K562 (cell line): ENCODE results near the gene TRIM33. TPM values are rescaled to one million over a fixed set of nuclear protein-coding genes. Genes with fewer than 3 reads are reported as not detected.
A peak's percentile ranks its signal among the peaks of the same experiment; 100 is the strongest.

Source experiments
- ATAC-seq: fragments of 200-7000 bp; cut with Tn5 transposase; 3 replicates; pipeline ENCODE4 v1.9.1; 2020; ENCODE audit warnings: moderate library complexity
- BruUV-seq: library from RNA; stranded (reverse); fragments of 400-500 nt; replicated peaks from 2 replicates; lab custom pipeline; 2021; lab: Mats Ljungman, UMichigan
- CTCF ChIA-PET: fragments of 300-600 bp; formaldehyde crosslinking; extraction: SDS; loops from one replicate; lab custom pipeline; 2021; ENCODE audit warnings: low intra/inter-chr PET ratio; lab: Yijun Ruan, JAX
- POLR2A ChIA-PET: fragments of 300-600, 350-650 bp; sonication (Branson Sonifier 250); formaldehyde crosslinking; extraction: SDS; loops from one replicate; lab custom pipeline; 2021; ENCODE audit warnings: antibody characterized with exemption, inconsistent platforms; lab: Yijun Ruan, JAX
- DNase-seq, 4 experiments: peaks; one replicate each; pipeline versions ENCODE4 v3.0.0 to v3.0.0-alpha.2; 2011 to 2018; ENCODE audit warnings: low spot score in 3 of 4, mixed read lengths in 3 of 4; ENCODE audit errors: extremely low read depth in 1 of 4
- FAIRE-seq: peaks from 2 replicates; lab custom pipeline; 2011; peaks lifted over from hg19 to GRCh38; lab: Jason Lieb, UNC
- H2AFZ ChIP-seq: 2 replicates; pipeline ENCODE4 v1.6.0; 2011; ENCODE audit warnings: low read depth, low read length, control low read depth, inconsistent platforms
- H3K27ac ChIP-seq: fragments of 200-600 bp; 3 replicates; pipeline ENCODE4 v1.8.0; 2011; ENCODE audit warnings: low read depth, mild to moderate bottlenecking, control low read depth, inconsistent platforms, low read length, moderate library complexity, mixed read lengths; ENCODE audit errors: extremely low read depth
- H3K27me3 ChIP-seq, 2 experiments: fragments of 300-600 bp in 1 of 2; 2 replicates in 1 of 2; 3 replicates in 1 of 2; pipeline versions ENCODE4 v1.6.0 to v1.8.0; 2011; ENCODE audit warnings: inconsistent platforms in 2 of 2, low read length in 2 of 2, mild to moderate bottlenecking in 1 of 2, mixed read lengths in 1 of 2, moderate library complexity in 1 of 2; ENCODE audit not compliant: control insufficient read depth in 2 of 2, insufficient read depth in 2 of 2
- H3K36me3 ChIP-seq: fragments of 300-600 bp; 3 replicates; pipeline ENCODE4 v1.8.0; 2011; ENCODE audit warnings: mild to moderate bottlenecking, low read length, inconsistent platforms; ENCODE audit not compliant: control insufficient read depth, insufficient read depth
- H3K4me1 ChIP-seq, 2 experiments: fragments of 200-600 bp in 1 of 2; replicated peaks in 1 of 2; 2 replicates in 1 of 2; 3 replicates in 1 of 2; pipeline versions ENCODE4 v1.5.1 to v1.8.0; 2011; ENCODE audit warnings: inconsistent platforms in 2 of 2, low read length in 2 of 2, mild to moderate bottlenecking in 1 of 2, mixed read lengths in 1 of 2, moderate library complexity in 1 of 2; ENCODE audit not compliant: control insufficient read depth in 2 of 2, insufficient read depth in 2 of 2
- H3K4me2 ChIP-seq: 2 replicates; pipeline ENCODE4 v1.6.1; 2011; ENCODE audit warnings: low read length, control low read depth, inconsistent platforms, mixed read lengths; ENCODE audit not compliant: insufficient read depth
- H3K4me3 ChIP-seq: fragments of 200-600 bp; sonication (generic), shearing (Covaris generic); 2 replicates; pipeline ENCODE4 v1.5.1; 2016; ENCODE audit warnings: control low read depth, inconsistent platforms
- H3K79me2 ChIP-seq: fragments of 200-600 bp; 3 replicates; pipeline ENCODE4 v1.8.0; 2011; ENCODE audit warnings: low read length, inconsistent platforms; ENCODE audit not compliant: control insufficient read depth, insufficient read depth
- H3K9ac ChIP-seq, 2 experiments: 2 replicates each; pipeline versions ENCODE4 v1.6.0 to v1.6.1; 2011; ENCODE audit warnings: low read depth in 2 of 2, low read length in 2 of 2, control low read depth in 1 of 2, inconsistent platforms in 1 of 2, mild to moderate bottlenecking in 1 of 2, mixed read lengths in 1 of 2; ENCODE audit not compliant: insufficient read depth in 1 of 2
- H3K9me1 ChIP-seq: one replicate; pipeline ENCODE4 v1.6.0; 2011; ENCODE audit warnings: inconsistent platforms, mild to moderate bottlenecking, low read length, moderate library complexity; ENCODE audit not compliant: control insufficient read depth, insufficient read depth
- H3K9me3 ChIP-seq: replicated peaks from 2 replicates; pipeline ENCODE4 v1.5.1; 2011; ENCODE audit warnings: low read depth, low read length, inconsistent platforms; ENCODE audit not compliant: control insufficient read depth, insufficient read depth
- H4K20me1 ChIP-seq: replicated peaks from 2 replicates; pipeline ENCODE4 v1.6.1; 2011; ENCODE audit warnings: low read length, inconsistent platforms, mixed read lengths; ENCODE audit not compliant: control insufficient read depth, insufficient read depth
- ADNP ChIP-seq: fragments of 200-800 bp; sonication (Bioruptor generic); IDR thresholded peaks from 2 replicates; pipeline ENCODE4 v1.6.1; 2016; ENCODE audit warnings: missing genetic modification characterization, missing compliant biosample characterization
- CCAR2 ChIP-seq: fragments of 200-400 bp; formaldehyde crosslinking; IDR thresholded peaks from 2 replicates; pipeline ENCODE4 v1.6.1; 2017; ENCODE audit warnings: mild to moderate bottlenecking, low read depth, low read length
- GABPB1 ChIP-seq: sonication (generic); formaldehyde crosslinking; IDR thresholded peaks from 2 replicates; pipeline ENCODE4 v1.8.0; 2022; ENCODE audit warnings: mild to moderate bottlenecking, missing genetic modification reagents
- GATAD2B ChIP-seq: fragments of 450-650 bp; IDR thresholded peaks from 2 replicates; pipeline ENCODE4 v1.6.1; 2017; ENCODE audit warnings: mild to moderate bottlenecking, borderline replicate concordance
- MAFF ChIP-seq: IDR thresholded peaks from 2 replicates; pipeline ENCODE4 v1.6.1; 2012; ENCODE audit warnings: low read length, improper control_type of control experiment
- MBD2 ChIP-seq: sonication (generic); IDR thresholded peaks from 2 replicates; pipeline ENCODE4 v1.6.1; 2016; ENCODE audit warnings: low read depth, borderline replicate concordance
- NFE2L1 ChIP-seq: fragments of 450-650 bp; IDR thresholded peaks from 2 replicates; pipeline ENCODE4 v1.6.1; 2016; ENCODE audit warnings: missing genetic modification characterization, low read depth, mild to moderate bottlenecking, missing compliant biosample characterization, moderate library complexity, borderline replicate concordance
- NFXL1 ChIP-seq: fragments of 450-650 bp; formaldehyde crosslinking; IDR thresholded peaks from 2 replicates; pipeline ENCODE4 v1.4.0; 2021; ENCODE audit warnings: mild to moderate bottlenecking
- PTBP1 ChIP-seq: fragments of 200-400 bp; formaldehyde crosslinking; IDR thresholded peaks from 2 replicates; pipeline ENCODE4 v1.6.1; 2017; ENCODE audit warnings: low read depth, low read length
- RBM34 ChIP-seq: fragments of 200-400 bp; formaldehyde crosslinking; IDR thresholded peaks from 2 replicates; pipeline ENCODE4 v1.6.1; 2018; ENCODE audit warnings: low read length, borderline replicate concordance; ENCODE audit not compliant: insufficient read depth
- RNF2 ChIP-seq: sonication (generic); IDR thresholded peaks from 2 replicates; pipeline ENCODE4 v1.6.1; 2016
- SOX6 ChIP-seq: fragments of 450-650 bp; IDR thresholded peaks from 2 replicates; pipeline ENCODE4 v1.6.1; 2014; ENCODE audit warnings: mild to moderate bottlenecking
- ZBTB33 ChIP-seq: sonication (generic); formaldehyde crosslinking; IDR thresholded peaks from 2 replicates; pipeline ENCODE4 v1.8.1; 2023; ENCODE audit warnings: mild to moderate bottlenecking, missing genetic modification reagents
- ZNF407 ChIP-seq: fragments of 450-650 bp; IDR thresholded peaks from 2 replicates; pipeline ENCODE4 v1.6.1; 2016; ENCODE audit warnings: low read depth
- in situ Hi-C: fragments of 300-500 bp; cut with MboI; formaldehyde crosslinking; loops from 4 replicates; pipeline ENCODE4 v1.15.0; 2018; ENCODE audit warnings: inconsistent platforms, mixed read lengths
- intact Hi-C: fragments of 100-400 bp; cut with micrococcal nuclease; formaldehyde crosslinking; loops from 2 replicates; pipeline ENCODE4 v1.14.2; 2022
- polyA plus RNA-seq, 8 experiments: library from polyadenylated mRNA; depleted of rRNA in 4 of 8; stranded (reverse) in 5 of 8; unstranded in 3 of 8; fragments of >200 nt; fragmentation: Nextera tagmentation in 2 of 8; fragmentation: Illumina TruSeq in 1 of 8; extraction: Ambion mirVana in 2 of 8; extraction: Trizol in 1 of 8; gene quantifications; 2 replicates each; pipeline versions ENCODE4 v1.2.1 to v1.2.3, GENCODE V29; 2011 to 2014; ENCODE audit warnings: inconsistent platforms in 1 of 8, missing spikeins in 1 of 8
- total RNA-seq, 7 experiments: library from RNA; depleted of rRNA in 6 of 7; stranded (reverse); fragments of >200 nt in 6 of 7; fragmentation: Illumina TruSeq in 2 of 7; extraction: Trizol in 2 of 7; gene quantifications; 2 replicates each; pipeline versions ENCODE4 v1.2.1 to v1.2.3, GENCODE V29; 2011 to 2021; ENCODE audit warnings: low replicate concordance in 1 of 7

The TRIM33 gene
- total and polyA plus RNA-seq, 9 of the 15 experiments (the other 6 are each of a cell fraction or from before 2014, with no cell fraction given) = 9.3 to 58.4 (median 40.2) TPM

- ChIA-PET POLR2A (interaction anchor here (0.6 to 3.1 kb wide), 3 partner anchors 8 to 144 kb away, joined by 3 to 14 read pairs (median 6); no protein-coding TSS in a partner anchor), CTCF (no interaction called here)
- no peaks in the 10 kb centered on the region for H3K9me1 ChIP-seq
- H3K27ac ChIP-seq = peak overlapping the region; percentile 50; the same call in 1 of the 3 replicates
- no peak overlapping the region for H2AFZ ChIP-seq
- peaks cover 13% of the 10 kb centered on the region for H3K9me3 ChIP-seq
- in situ Hi-C loops = no loop called here
- DNase-seq (peak; percentile 87 to 98 (median 92)), ATAC-seq (peak; percentile 99), FAIRE-seq (peak; percentile 99)
- H3K9ac ChIP-seq = no peak overlapping the region
- no peaks in the 10 kb centered on the region; a peak in 1 of 5 replicates for H3K27me3 ChIP-seq
- BruUV-seq = no TSS peak
- peaks cover 6 to 12% of the 10 kb centered on the region in 2 experiments; a peak in 4 of 5 replicates for H3K4me1 ChIP-seq
- no peak overlapping the region for H3K4me3 ChIP-seq
- H3K36me3 ChIP-seq = no peaks in the 10 kb centered on the region
- peak overlapping the region; percentile 33; the same call in 1 of the 2 replicates for H3K4me2 ChIP-seq
- no peaks in the 10 kb centered on the region for H4K20me1 ChIP-seq
- no peaks in the 10 kb centered on the region for H3K79me2 ChIP-seq
- intact Hi-C loops = loop anchor here (1.0 to 5.0 kb wide), 3 partner anchors 8 to 127 kb away; no protein-coding TSS in a partner anchor
- TF ChIP-seq RBM34 = no peak
- peak; percentile 90 for TF ChIP-seq MBD2
- TF ChIP-seq PTBP1 = 0 out of 2 replicates have a peak, but pooled peaks have one; percentile 57
- peak; percentile 99 for TF ChIP-seq SOX6
- no peak for TF ChIP-seq NFXL1 (CRISPR knock-in tag)
- TF ChIP-seq CCAR2 = no peak
- TF ChIP-seq MAFF = no peak
- no peak for TF ChIP-seq NFE2L1 (tag)
- peak; percentile 100 for TF ChIP-seq GATAD2B
- peak; percentile 60; the same call in 1 of the 2 replicates for TF ChIP-seq ZBTB33
- peak; percentile 99 for TF ChIP-seq RNF2
- TF ChIP-seq ADNP (tag) = peak; percentile 87
- TF ChIP-seq GABPB1 (CRISPR knock-in tag) = peak; percentile 73; the same call in 1 of the 2 replicates
- no peak; the same call in 1 of the 2 replicates for TF ChIP-seq ZNF407
Measured at GRCh38 chr1:114379987-114380386, 131.0 kb downstream of the TRIM33 start.
